Caco-2 (cell line): Measurements from ENCODE around the gene CHIT1. TPM values are rescaled to one million over a fixed set of nuclear protein-coding genes. Genes with fewer than 3 reads are reported as not detected.
"Not testable (repeated sequence)": the region's sequence is repeated elsewhere in the genome, so short reads cannot be mapped to it uniquely, and the experiment has no call there.

Experiments
- BruUV-seq: library from RNA; stranded (reverse); fragments of 400-500 nt; replicated peaks from 2 replicates; lab custom pipeline; 2021; lab: Mats Ljungman, UMichigan
- CTCF ChIA-PET: fragments of 300-600 bp; sonication (Branson Sonifier 250); formaldehyde crosslinking; loops from one replicate; lab custom pipeline; 2022; ENCODE audit warnings: antibody characterized with exemption; lab: Charles Lee
- POLR2A ChIA-PET: fragments of 300-600 bp; sonication (Branson Sonifier 250); formaldehyde crosslinking; loops from one replicate; lab custom pipeline; 2022; ENCODE audit warnings: antibody characterized with exemption; lab: Charles Lee
- DNase-seq, 2 experiments: peaks; one replicate each; pipeline versions ENCODE4 v3.0.0 to v3.0.0-alpha.2; 2020 to 2022
- H3K27me3 ChIP-seq: replicated peaks from 2 replicates; pipeline ENCODE4 v1.6.0; 2011; ENCODE audit warnings: low read length; ENCODE audit not compliant: control insufficient read depth, insufficient read depth
- H3K36me3 ChIP-seq: 2 replicates; pipeline ENCODE4 v1.5.1; 2011; ENCODE audit warnings: low read length; ENCODE audit not compliant: control insufficient read depth, insufficient read depth
- H3K4me1 ChIP-seq: fragments of 250-450 bp; sonication (Bioruptor Pico); 2 replicates; pipeline ENCODE4 v1.5.1; 2020; ENCODE audit warnings: mild to moderate bottlenecking
- H3K4me3 ChIP-seq: 2 replicates; pipeline ENCODE4 v1.5.1; 2011; ENCODE audit warnings: low read depth, mild to moderate bottlenecking, control low read depth, low read length
- H3K9me3 ChIP-seq: fragments of 250-450 bp; sonication (Bioruptor Pico); 2 replicates; pipeline ENCODE4 v1.5.1; 2020; ENCODE audit warnings: mild to moderate bottlenecking, moderate library complexity
- H3K27ac Mint-ChIP-seq: one replicate; pipeline ENCODE4 v1.8.0; 2022; ENCODE audit warnings: mixed read lengths; ENCODE audit not compliant: unreplicated experiment
- H3K27me3 Mint-ChIP-seq: one replicate; pipeline ENCODE4 v1.8.0; 2022; ENCODE audit warnings: mixed read lengths; ENCODE audit not compliant: insufficient read depth, unreplicated experiment
- H3K36me3 Mint-ChIP-seq: one replicate; pipeline ENCODE4 v1.8.0; 2022; ENCODE audit warnings: mild to moderate bottlenecking, mixed read lengths; ENCODE audit not compliant: insufficient read depth, unreplicated experiment
- H3K4me1 Mint-ChIP-seq: one replicate; pipeline ENCODE4 v1.8.0; 2022; ENCODE audit warnings: low read depth, mixed read lengths; ENCODE audit not compliant: unreplicated experiment
- H3K4me3 Mint-ChIP-seq: one replicate; pipeline ENCODE4 v1.8.0; 2022; ENCODE audit warnings: mild to moderate bottlenecking, moderate library complexity, mixed read lengths; ENCODE audit not compliant: unreplicated experiment
- H3K9me3 Mint-ChIP-seq: one replicate; pipeline ENCODE4 v1.8.0; 2022; ENCODE audit warnings: mixed read lengths; ENCODE audit not compliant: unreplicated experiment
- intact Hi-C: fragments of 100-400 bp; cut with micrococcal nuclease; formaldehyde crosslinking; loops from one replicate; pipeline ENCODE4 v1.10.0; 2022; ENCODE audit not compliant: unreplicated experiment
- total RNA-seq: library from RNA; stranded (reverse); gene quantifications from 2 replicates; pipeline ENCODE4 v1.2.3, GENCODE V29; 2022
- TF ChIP-seq, protein P1 (sequence below), 2 experiments: fragments of 200-600 bp in 1 of 2; IDR thresholded peaks; 1 replicate in 1 of 2; 2 replicates in 1 of 2; pipeline versions ENCODE4 v1.5.1 to v1.8.0; 2011 to 2022; ENCODE audit warnings: antibody characterized with exemption in 1 of 2, control low read depth in 1 of 2, inconsistent platforms in 1 of 2, low read depth in 1 of 2, low read length in 1 of 2, mild to moderate bottlenecking in 1 of 2, moderate library complexity in 1 of 2; ENCODE audit not compliant: insufficient read depth in 1 of 2, severe bottlenecking in 1 of 2, unreplicated experiment in 1 of 2

The CHIT1 gene
- total RNA-seq, 1 experiment from 2014 or later = not detected

DNA sequence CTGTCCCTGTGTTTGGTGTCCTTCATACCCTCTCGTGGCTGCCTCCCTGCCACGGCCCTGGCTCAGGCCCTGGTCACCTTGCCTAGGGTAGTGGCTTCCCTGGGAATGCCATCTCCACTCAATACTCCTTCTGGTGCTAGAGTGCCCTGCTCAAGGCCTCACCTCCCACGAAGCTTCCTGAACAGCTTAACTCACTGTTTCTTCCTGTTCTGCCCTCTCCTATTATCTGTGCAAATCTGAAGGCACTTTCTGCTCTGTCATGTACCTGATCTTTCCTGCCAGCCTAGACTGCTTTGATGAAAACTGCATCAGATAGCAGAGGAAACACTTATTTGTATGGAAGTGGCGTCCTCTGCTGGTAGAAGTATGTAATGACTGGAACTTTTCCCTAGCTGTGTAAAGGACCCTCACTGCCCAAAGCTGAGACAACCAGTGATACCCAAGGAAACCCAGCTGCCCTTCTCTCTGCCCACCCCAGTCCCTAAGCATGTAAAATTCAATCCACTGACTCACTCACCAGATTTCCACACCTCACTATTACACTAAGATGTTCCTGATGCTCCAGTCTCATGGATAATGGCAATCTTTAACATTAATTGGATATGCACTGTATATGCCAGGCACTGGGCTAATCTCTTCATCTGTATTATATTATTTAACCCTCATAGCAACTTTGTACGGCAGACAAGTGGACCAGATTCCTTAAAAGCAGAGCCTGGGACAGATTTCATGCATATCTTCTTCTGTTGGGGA is 39.6 kb upstream of the CHIT1 start:
- Mint-ChIP-seq H3K4me3 (no peak overlapping the region), H3K27ac (no peak overlapping the region), H3K36me3 (no peaks in the 10 kb centered on the region), H3K4me1 (peaks cover 12% of the 10 kb centered on the region), H3K9me3 (no peaks in the 10 kb centered on the region), H3K27me3 (no peaks in the 10 kb centered on the region)
- TF ChIP-seq, protein P1, sequence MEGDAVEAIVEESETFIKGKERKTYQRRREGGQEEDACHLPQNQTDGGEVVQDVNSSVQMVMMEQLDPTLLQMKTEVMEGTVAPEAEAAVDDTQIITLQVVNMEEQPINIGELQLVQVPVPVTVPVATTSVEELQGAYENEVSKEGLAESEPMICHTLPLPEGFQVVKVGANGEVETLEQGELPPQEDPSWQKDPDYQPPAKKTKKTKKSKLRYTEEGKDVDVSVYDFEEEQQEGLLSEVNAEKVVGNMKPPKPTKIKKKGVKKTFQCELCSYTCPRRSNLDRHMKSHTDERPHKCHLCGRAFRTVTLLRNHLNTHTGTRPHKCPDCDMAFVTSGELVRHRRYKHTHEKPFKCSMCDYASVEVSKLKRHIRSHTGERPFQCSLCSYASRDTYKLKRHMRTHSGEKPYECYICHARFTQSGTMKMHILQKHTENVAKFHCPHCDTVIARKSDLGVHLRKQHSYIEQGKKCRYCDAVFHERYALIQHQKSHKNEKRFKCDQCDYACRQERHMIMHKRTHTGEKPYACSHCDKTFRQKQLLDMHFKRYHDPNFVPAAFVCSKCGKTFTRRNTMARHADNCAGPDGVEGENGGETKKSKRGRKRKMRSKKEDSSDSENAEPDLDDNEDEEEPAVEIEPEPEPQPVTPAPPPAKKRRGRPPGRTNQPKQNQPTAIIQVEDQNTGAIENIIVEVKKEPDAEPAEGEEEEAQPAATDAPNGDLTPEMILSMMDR (IDR thresholded peaks at IDR 0.05; ENCODE audit: insufficient read depth in 1 of 2, low read depth in 1 of 2, low read length in 1 of 2, severe bottlenecking in 1 of 2, unreplicated experiment in 1 of 2) = peak; percentile 91 to 94
- H3K9me3 ChIP-seq = no peaks in the 10 kb centered on the region
- BruUV-seq = no TSS peak
- peaks cover 13% of the 10 kb centered on the region for H3K4me1 ChIP-seq
- intact Hi-C loops = loop anchor here (1.0 to 2.0 kb wide), 4 partner anchors 53 to 243 kb away; partner anchors contain the start of gene PPFIA4
- CTCF ChIA-PET = interaction anchor here (0.6 to 5.0 kb wide), 25 partner anchors 11 to 517 kb away, joined by 3 to 90 read pairs (median 4); partner anchors contain the start of genes ADORA1, PPFIA4 and TMEM183A
- POLR2A ChIA-PET = no interaction called here
- H3K4me3 ChIP-seq = no peak overlapping the region
- DNase-seq = peak in 1 of 2 experiments; percentile 67
- no peaks in the 10 kb centered on the region for H3K36me3 ChIP-seq
- H3K27me3 ChIP-seq = no peaks in the 10 kb centered on the region

DNA sequence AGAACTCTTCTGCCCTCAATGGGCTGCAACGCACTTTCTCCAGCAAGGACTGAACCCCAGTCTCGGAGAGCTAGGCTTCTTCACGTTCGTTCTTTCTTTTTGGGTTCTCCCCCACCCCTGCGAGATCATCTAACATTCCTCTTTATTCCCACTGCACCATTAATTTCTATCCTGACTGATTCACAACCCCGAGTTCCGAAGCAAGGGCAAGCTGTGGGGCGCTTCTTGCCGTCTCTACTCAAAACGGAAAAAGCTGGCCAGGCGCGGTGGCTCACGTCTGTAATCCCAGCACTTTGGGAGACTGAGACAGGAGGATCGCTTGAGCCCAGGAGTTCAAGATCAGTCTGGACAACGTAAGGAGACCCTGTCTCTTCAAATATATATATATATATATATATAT is 38.4 kb upstream of the CHIT1 start:
- H3K27ac Mint-ChIP-seq = no peak overlapping the region

DNA sequence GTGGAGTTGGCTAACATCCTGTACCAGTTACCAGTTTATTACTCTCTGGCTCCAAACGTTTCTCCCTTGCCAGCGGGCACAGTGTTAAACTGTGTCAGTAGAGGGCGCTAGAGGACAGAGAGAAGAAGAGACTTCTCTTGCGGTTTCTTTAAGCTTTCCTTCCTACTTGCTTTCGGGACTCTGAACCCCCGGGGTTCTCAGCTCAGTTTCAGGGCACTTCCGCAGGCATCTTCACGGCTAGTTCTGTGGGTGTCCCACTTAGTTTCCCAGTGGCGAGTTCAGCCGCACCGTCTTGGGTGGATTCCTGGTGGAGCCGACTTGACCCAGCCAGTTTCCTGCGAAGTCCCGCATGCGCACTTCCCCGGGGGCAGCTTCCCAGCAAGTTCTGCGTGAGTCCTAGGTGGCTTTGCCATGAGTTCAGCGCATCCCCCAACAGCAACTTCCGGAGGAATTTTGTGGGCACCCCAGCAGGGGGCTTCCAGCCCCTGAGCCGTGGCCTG is 37.9 kb upstream of the CHIT1 start:
- Mint-ChIP-seq H3K36me3 (no peaks in the 10 kb centered on the region), H3K9me3 (no peaks in the 10 kb centered on the region), H3K4me1 (peaks cover 12% of the 10 kb centered on the region), H3K27me3 (no peaks in the 10 kb centered on the region), H3K4me3 (no peak overlapping the region), H3K27ac (no peak overlapping the region)
- H3K36me3 ChIP-seq = no peaks in the 10 kb centered on the region
- intact Hi-C loops = no loop called here
- TF ChIP-seq, protein P1 (IDR thresholded peaks at IDR 0.05; ENCODE audit: insufficient read depth in 1 of 2, low read depth in 1 of 2, low read length in 1 of 2, severe bottlenecking in 1 of 2, unreplicated experiment in 1 of 2) = peak; percentile 80 to 83
- no peak overlapping the region for H3K4me3 ChIP-seq
- peak; percentile 73 to 78 for DNase-seq
- H3K27me3 ChIP-seq = no peaks in the 10 kb centered on the region
- BruUV-seq = no TSS peak
- CTCF ChIA-PET = interaction anchor here (0.6 to 5.0 kb wide), 20 partner anchors 10 to 245 kb away, joined by 3 to 90 read pairs (median 4); partner anchors contain the start of gene PPFIA4
- H3K4me1 ChIP-seq = peaks cover 6% of the 10 kb centered on the region; the same call in 1 of the 2 replicates
- POLR2A ChIA-PET = no interaction called here
- H3K9me3 ChIP-seq = no peaks in the 10 kb centered on the region

More for the DNA sequence above, 38.4 kb upstream of the CHIT1 start:
- no peaks in the 10 kb centered on the region for H3K27me3 ChIP-seq
- Mint-ChIP-seq H3K27me3 (no peaks in the 10 kb centered on the region), H3K9me3 (no peaks in the 10 kb centered on the region), H3K4me3 (no peak overlapping the region), H3K36me3 (no peaks in the 10 kb centered on the region), H3K4me1 (peaks cover 12% of the 10 kb centered on the region)
- TF ChIP-seq, protein P1 (IDR thresholded peaks at IDR 0.05; ENCODE audit: insufficient read depth in 1 of 2, low read depth in 1 of 2, low read length in 1 of 2, severe bottlenecking in 1 of 2, unreplicated experiment in 1 of 2) = no peak
- H3K9me3 ChIP-seq = no peaks in the 10 kb centered on the region
- peaks cover 8% of the 10 kb centered on the region for H3K4me1 ChIP-seq
- ChIA-PET POLR2A (no interaction called here), CTCF (interaction anchor here (0.6 to 5.0 kb wide), 19 partner anchors 9 to 246 kb away, joined by 3 to 90 read pairs (median 4); partner anchors contain the start of gene PPFIA4)
- no peak for DNase-seq
- H3K36me3 ChIP-seq = no peaks in the 10 kb centered on the region
- no TSS peak for BruUV-seq
- H3K4me3 ChIP-seq = no peak overlapping the region
- intact Hi-C loops = loop anchor here (2.0 kb wide), 1 partner anchor 149 kb away; no protein-coding TSS in a partner anchor

DNA sequence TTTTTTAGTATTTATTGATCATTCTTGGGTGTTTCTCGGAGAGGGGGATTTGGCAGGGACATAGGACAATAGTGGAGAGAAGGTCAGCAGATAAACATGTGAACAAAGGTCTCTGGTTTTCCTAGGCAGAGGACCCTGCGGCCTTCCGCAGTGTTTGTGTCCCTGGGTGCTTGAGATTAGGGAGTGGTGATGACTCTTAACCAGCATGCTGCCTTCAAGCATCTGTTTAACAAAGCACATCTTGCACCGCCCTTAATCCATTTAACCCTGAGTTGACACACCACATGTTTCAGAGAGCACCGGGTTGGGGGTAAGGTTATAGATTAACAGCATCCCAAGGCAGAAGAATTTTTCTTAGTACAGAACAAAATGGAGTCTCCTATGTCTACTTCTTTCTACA is 36.7 kb upstream of the CHIT1 start:
- H3K9me3 ChIP-seq, H3K36me3 ChIP-seq, H3K27ac Mint-ChIP-seq, H3K27me3 Mint-ChIP-seq, intact Hi-C loops, H3K36me3 Mint-ChIP-seq, H3K9me3 Mint-ChIP-seq, H3K4me3 ChIP-seq, H3K27me3 ChIP-seq, BruUV-seq, POLR2A ChIA-PET, H3K4me1 ChIP-seq, DNase-seq, H3K4me3 Mint-ChIP-seq: not testable (repeated sequence)
- peaks cover 12% of the 10 kb centered on the region for H3K4me1 Mint-ChIP-seq
- CTCF ChIA-PET = interaction anchor here (1.6 kb wide), 1 partner anchor 231 kb away, joined by 9 read pairs; no protein-coding TSS in a partner anchor
